EL (cell line): ENCODE measurements around the gene BMP7.

Experiments
- DNase-seq: peaks from one replicate; pipeline ENCODE4 v3.0.0-alpha.2; 2016

Gene BMP7

DNA sequence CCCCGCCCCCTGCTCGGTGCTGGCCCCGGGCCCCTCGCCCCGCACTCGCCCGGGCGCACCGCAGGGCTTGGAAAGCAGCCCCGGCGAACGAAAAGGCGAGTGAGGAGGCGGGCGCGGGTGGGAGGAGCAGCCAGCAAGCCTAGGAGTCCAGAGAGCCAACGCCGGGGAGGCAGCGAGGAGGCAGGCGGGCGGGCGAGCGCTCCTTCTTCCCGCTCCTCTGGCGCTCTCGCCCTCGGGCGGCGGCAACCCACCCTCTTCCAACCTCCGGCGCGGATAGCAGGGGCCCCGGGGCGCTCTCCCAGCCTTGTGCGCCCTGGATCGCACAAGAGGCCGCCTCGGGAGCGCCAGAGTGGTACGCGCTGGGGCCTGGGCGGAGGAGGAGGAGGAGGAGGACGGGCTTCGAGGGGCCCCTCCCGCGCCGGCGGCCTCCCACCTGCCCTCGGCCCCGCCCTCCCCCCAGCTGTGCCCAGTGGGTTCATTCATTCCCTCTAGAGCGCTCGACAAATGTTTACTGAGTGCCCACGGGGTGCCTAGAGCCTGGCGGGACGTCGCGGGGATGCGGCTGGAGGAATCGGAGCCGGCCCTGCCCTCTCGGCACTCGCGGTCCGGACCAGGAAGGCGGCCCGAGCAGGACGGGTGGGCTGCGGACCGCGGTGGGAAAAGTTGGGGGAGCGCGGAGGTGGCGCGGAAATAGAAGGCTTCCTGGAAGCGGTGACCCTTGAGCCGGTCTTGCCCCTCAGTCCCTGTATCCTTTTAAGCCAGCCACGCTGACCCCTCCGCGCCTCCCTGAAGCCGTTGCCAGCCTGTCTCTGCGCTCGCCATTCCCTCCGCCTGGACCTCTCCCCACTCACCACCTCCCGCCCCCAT, at the start of gene BMP7:
BMP7 (minus strand) TSS at position 351 of the 867 bp plus-strand sequence. CDS start 519 bp downstream, outside the sequence.
- no peak for DNase-seq

DNA sequence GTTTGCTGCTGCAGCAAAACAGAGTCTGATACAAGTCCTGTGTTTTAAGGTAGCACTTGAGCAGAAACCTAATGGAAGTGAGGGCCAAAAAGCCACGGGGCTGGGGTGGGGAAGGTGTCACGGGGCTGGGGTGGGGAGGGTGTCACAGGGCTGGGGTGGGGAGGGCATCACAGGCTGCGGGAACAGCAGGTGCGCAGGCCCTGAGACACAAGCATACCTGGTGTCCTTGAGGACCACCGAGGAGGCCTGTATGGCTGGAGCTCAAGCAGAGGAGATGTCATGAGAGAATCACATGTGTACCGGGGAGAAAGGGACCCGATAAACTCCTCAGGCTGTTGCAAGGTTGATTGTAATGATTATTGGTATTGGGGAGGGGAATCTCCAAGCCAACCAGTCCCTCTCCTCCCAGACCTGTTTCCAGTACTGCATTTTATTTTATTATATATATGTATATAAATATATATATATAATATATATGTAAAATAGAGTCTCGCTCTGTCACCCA, 49.6 kb upstream of the BMP7 start:
- DNase-seq = no peak

DNA sequence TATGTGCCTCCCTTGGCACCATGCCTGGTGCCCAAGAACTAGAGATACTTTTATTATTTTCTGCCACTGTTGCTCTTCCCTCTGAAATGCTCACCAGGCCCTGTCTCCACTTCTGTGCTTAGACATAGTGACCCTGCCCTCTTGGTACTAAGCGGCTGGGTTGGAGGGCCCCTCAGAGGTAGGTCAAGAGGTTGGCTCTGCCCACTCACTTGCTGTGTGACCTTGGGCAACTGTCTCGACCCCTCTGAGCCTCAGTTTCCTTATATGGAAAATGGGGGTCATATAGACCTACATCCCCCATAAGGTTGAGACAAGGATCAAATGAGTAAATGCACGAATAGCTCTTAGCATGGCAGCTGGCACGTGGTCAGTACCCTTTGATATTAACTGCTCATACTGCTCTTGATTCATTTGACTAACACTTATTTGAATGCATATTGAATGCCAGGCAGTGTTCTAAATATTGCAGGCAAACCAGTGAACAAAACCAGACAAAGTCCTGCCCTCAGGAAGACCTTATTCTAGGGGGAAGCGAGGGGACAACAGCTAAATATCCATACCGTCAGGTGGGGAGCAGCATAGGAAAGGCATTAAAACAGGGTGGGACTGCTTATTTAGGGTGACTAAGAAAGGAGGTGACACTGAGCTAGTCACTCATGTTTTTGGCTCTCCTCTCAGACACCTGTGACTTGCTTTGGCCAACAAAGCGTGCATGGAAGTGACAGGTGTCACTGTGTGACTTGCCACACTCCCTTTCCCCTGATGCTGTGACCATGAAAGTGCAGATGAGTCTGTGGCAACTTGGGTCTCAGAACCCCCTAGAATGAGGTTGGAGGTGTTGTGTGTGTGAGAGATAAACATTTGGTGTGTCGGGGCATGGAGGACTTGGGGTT, 48.9 kb upstream of the BMP7 start:
- no peak for DNase-seq

DNA sequence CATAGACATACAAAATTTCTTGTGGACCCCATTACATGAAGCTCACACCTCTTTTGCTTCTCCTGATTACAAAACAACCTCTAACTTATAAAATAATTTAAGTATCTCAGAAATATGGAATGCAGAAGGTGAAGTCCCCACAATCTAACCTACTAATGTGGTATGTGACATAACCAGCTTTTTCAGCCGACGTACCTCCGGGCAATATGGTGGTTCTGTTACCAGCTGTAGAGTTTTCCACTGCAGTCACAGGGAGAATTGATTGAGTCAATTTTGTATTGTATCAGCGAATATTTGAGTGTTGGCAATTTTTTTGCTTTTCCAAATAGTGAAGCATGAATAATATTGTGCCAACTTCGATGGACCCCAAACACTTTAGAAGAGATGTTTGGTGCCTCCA, 47.5 kb upstream of the BMP7 start:
- DNase-seq = no peak

DNA sequence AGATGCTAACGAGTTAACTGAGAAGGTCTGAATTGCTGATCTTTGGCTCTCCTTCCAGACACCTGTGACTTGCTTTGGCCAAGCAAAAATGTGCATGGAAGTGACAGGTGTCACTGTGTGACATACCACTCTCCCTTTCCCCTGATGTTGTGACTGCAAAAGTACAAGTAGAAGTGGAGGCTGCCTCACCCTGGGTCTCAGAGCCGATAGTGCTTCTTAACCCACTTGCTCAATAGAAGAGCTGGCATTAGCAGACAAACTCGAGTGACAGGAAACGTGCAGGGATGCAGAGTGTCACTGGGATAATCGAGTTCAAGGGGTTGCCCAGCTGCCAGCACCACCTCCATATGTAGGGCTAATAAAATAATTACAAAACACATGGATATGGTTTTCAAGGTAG, 46.8 kb upstream of the BMP7 start:
- DNase-seq = no peak

DNA sequence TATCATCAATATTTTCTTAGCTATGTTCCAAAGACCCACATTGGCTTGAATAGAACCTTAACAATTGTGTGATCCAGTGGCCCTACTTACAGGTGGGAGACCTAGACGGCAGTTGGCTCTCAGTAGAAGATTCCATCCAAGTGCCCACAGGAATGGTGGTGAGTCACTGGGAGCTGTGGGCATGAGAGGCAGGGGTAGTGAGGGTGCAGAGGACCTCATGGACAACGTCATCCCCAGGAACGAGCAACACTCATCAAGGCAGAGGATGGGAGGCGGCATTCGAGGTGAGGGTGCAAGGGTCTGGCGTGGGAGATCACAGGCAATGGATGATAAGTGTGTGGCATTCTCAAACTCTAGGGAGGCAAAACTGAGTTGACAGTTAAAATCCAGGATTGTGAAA, 45.7 kb upstream of the BMP7 start:
- DNase-seq = no peak

DNA sequence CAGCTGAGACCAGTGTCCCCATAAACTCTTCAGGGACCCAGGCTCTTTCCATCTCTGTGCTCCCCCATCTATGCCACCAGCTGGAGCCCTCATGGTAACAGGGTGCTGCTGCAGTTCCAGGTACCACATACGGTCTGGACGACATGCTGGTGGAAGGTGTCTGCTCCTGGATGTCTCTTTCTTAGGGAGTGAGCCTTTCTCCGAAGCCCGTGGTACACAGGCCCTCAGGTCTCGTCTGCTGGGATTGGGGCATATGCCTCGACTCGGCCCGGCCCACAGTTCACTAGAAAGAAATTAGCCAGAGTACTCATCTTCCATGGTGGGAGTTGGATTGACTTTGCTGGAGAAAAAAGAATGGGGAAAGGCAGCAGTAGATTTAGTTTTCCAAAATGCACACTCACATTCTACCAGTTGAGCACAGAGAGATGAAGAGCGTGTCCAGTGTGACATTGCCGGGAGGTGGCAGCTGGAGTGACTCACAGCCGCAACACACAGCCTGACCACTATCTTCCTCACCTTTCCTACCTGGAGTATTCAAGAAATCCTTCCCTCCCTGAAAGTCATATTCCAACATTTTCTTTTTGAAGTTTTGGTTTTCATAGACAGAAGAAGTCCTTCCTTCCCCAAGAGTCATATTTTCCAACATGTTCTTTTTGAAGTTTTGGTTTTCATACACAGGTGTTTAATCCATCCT, 44.5 kb upstream of the BMP7 start:
- DNase-seq = no peak

DNA sequence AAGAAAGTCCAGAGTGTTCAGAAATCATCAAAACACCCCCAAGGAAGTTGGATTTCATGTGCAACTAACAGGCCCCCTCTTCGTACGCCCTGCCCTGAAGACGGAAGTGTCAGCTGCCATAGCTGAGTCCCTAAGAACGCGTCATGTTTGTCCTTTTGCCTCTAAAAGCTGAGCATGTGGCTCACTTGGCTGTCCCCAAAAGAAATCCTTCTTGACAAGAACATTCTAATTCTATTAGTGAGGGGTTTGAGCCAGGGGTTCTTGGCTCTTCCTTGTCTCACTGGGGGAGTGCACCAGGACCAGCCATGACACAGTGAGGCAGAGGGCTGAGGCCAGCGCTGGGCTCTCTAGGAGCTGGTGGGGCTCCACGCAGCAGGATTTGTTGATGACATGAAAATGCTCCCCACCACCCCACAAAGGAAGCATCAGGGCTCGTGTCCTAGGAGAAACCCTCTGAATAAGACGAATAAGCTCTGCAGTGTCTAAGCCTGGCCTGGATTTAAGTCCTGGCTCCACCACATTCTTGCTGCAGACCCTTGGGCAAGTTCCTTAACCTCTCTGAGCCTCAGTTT, 43.2 kb upstream of the BMP7 start:
- no peak for DNase-seq

DNA sequence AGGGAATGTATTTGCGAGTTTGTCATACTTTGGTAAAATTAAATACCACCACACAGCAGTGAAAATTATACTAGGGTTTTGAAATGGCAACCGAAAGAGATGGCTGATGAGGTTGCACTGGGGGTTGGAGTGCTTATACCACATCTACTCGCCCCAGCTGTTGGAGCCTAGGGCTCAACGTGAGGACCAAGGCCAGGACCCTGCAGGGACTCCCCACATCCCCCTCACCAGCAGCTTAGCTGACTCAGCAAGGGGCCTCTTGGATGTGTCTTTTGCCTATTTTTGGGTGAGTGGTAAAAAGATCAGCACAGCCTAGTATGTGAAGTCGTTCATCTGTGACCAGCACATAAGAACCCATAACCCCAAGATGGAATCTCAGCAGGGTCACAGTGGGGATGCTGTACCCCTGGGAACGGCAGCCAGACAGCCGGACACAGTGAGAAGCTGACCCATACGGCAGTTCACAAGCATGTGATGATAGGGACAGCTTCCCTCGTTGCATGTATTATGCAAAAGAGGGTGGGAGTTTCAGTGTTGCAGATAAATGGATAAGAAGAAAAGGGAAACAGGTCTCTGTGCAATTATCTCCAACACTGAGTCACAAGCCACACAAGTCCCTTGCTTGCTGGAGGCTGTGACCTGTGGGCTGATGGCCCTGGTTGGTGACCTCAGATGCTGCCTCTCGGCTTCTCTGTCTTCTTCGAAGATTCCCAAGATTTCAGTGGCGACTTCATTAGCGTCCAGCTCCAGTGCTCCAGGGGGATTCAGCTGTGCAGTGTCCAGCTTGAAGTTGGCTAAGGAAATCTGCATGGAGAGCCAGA, 42.2 kb upstream of the BMP7 start:
- no peak for DNase-seq

DNA sequence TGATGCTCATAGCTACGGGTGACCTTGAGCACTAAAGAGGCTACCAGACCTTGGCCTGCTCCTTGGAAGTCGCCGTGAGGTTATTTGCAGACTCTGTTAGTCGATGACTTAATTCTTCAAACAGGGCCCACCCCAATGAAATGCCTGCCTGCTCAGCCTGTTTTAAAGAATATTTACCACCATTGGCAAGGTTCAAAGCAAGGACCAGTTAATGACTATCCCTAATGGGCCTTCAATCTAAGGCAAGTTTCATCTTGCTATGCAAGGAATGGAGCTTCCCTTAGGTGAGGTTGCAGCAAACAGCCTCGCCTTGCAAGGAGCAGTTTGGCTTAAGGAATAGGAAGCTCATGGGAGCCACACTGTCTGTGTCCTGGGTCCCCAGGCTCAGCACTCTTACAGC, 40.3 kb upstream of the BMP7 start:
- DNase-seq = no peak

DNA sequence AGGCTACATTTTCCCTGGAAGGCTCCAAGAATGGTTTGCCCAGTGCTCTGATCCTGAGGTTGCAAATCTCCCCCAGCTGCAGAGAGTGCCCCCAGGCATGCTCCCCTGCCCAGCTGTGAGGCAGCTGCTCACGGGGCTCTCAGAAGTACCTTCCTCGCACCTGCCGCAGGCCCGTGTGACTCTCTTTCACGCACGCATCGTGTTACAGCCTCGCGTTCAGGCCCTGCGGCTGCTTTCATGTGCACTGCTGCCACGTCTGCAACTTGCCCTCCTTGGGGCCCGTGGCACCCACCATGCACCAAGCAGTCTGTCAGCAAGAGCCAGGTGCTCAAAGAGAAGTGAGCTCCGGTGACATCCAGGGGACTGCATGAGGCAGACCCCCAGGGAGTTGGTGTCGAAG, 34.6 kb upstream of the BMP7 start:
- no peak for DNase-seq

DNA sequence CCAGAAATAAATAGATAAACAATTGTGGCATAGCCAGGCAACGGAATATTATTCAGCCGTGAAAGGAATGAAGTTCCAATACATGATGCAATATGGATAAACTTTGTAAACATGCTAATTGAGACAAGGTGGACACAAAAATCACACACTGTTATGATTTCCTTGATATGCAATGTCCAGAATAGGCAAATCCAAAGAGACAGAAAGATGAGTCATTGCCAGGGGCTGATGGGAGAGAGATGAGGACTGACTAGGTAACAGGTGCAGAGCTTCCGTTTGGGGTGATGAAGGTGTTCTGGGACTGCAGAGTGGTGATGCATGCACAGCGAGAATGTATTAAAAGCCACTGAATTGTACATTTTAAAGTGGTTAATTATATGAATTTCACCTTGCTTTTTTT, 32.0 kb upstream of the BMP7 start:
- no peak for DNase-seq

DNA sequence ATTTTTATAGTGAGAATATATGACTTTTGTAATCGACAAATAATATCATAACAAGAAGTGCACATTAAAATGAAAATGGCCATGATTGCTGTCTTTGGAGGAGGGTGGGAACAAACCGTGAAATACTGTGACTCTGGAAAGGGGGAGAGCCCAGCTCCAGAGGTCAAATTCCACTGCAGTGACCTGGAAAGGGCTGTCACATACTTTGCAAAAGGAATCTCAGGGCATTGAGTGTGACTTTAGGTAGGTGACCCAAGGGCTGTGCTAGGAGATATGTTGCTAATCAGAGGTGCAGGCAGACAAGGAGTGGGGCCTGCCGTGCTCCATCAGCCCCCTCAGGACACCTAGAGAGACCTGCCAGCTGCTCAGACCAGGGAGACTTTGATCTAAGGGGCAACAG, 28.1 kb upstream of the BMP7 start:
- no peak for DNase-seq

DNA sequence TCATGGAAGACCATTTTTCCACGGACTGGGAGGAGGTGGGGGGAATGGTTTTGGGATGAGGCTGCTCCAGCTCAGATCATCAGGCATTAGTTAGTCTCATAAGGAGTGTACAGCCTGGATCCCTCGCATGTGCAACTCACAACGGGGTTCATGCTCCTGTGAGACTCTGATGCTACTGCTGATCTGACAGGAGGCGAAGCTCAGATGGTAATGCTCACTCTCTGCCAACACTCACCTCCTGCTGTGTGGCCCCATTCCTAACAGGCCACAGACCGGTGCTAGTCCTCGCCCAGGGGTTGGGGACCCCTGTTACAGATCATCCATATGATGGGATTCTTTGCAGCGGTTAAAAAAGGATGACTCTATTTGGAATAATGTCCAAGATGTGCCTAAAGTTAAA, 27.6 kb upstream of the BMP7 start:
- DNase-seq = no peak

DNA sequence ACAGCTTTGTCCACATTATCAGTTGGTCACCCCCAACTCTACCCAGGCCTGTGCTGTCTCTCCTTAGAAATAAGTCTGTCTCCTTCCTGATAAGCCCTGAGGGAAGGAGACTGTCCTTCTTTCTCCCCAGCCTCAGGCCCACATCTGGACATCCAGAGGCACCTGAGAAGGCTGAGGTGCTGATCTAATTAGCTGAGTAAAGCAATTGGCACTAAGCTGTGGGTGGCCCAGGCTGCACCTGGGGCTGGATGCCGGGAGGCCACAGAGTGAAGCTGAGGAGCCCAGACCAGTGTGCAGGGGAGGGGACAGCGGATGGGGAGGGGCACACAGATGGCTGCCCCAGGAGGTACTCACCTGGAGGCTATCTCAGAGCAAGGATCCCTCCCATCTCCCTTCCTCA, 26.2 kb upstream of the BMP7 start:
- DNase-seq = no peak

DNA sequence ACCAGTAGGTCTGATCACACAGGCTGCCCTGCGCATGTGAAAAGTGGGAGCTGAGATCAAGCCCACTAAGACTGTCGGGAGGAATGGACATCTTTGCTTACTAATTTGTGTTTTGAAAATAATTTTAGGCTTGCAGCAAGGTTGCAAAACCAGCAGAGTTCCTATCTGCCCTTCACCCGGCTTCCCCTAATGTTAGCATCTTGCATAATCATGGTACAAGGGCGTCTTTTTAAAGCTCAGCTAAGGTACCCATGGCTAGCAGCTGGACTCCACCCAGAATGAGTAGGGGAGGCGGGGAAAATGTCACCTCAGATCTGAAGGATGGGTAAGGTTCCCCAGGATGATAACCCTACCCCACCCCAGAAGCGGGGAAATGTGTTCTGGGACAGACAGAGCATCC, 25.3 kb upstream of the BMP7 start:
- no peak for DNase-seq

DNA sequence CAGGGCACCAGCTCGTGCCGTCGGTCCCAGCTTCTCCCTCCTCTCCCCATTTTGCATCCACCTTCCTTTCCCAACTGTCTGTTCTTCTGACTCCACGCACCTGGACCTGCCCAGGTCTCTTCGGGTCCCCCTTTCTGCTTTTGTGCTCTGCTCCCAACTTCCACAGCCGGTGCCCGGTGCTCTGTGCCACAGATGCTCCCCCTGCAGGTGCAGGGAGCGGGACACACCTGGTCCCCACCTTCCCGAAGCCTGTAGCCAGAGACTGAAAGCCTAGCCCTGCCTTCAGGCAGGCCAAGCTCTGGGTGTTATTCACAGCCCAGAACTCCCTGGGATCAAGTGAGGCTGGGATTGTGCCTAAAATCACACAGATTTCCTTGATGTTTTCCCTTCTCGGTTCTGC, 24.6 kb upstream of the BMP7 start:
- DNase-seq = no peak

DNA sequence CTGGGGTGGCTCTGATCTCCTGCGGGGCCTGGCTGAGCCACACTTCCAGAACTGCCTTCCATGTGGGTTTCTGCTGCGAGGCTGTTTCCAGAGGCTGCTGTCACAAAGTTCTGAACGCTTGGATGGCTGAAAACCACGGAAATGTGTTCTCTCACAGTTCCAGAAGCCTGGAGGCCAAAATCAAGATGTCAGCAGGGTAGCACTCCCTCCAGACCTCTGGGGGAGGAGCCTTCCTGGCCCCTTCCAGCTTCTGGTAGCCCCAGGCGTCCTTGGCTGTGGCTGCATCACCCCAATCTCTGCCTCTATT, 23.7 kb upstream of the BMP7 start:
- DNase-seq = no peak

DNA sequence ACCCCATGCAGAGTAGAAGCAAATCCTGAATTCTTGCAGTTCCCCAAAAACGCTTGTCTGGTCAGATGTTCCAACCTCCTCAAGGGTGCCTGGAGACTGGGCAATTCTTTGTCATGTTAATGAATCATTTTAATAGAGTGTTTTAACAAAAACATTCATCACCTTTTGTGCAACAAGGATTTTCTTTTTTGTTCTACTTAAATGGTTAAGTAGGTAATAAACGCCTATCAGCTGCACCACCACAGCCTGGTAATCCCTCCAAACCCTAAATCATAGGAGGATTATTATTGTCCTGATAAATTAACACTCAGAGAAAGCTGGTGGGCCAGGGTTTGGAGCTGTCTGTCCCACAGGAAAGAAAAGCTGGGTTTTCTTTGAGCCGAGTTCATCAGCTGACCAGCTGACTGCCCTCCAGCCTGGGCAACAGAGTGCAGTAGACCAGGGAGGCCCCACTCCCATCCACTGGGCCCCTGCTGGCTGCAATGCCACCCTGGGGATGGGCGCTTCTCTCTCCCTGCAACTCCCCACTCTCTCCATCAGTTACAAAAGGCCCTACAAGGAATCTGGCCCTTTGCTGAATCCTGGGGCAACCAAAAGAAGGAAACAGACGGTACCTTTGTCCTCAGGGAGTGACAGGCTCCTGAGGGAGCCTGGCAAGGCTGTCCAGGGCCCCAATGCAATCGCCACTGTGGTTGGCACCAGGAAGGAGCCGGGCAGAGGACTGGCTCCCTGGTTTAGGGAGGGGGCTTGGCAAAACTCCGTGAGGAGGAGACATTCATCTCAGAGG, 23.1 kb upstream of the BMP7 start:
- DNase-seq = no peak

DNA sequence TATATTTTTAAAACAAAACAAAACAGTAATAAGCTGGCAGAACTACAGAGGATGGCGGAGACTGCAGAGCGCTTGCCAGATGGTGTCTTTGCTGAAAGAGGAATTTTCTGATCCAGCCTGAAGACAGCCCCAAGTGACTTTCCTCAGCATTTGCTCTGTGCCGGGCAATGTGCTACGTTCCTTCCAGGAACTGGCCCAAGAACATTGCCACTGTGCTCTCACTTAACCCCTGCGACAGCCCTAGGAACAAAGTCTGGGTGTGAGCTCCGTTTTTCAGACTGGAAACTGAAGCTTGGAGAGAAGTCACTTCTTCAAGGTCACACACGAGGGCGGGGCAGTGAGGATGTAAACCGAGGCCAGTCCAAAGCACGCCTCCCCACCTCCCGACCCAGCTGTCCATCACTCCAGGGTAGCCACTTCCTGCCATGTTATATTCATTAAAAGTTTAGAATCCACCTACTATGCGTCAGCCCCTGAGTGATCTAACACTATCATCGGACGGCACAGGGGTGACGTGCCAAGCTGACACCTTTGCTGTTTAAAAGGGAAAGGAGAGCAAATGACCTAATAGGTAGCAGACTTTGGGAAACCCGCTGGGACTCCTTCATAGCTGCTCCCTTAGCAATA, 22.3 kb upstream of the BMP7 start:
- no peak for DNase-seq

DNA sequence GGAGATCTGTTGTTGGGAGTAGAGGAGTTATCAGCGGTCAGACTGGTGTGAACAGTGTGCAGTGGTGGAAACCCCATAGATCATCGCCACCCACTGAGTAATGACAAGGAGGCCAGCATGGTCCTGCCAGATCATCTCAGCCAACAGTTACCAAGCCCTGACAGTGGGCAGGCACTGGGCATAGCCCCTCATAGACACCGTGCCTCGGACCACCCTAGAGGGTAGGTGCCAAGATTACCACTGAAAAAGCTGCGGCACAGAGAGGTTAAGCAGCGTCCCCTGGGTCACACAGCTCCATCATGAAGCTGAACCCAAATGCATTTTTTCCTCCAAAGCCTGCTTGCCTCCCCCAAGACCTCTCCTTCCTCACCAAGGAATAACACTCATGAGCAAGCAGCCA, 21.5 kb upstream of the BMP7 start:
- DNase-seq = no peak
